K562 (cell line): Measurements from ENCODE around the gene SLIT2. TPM values are rescaled to one million over a fixed set of nuclear protein-coding genes. Genes with fewer than 3 reads are reported as not detected.

Experiments
- ATAC-seq: fragments of 200-7000 bp; cut with Tn5 transposase; 3 replicates; pipeline ENCODE4 v1.9.1; 2020; ENCODE audit warnings: moderate library complexity
- BruUV-seq: library from RNA; stranded (reverse); fragments of 400-500 nt; replicated peaks from 2 replicates; lab custom pipeline; 2021; lab: Mats Ljungman, UMichigan
- CTCF ChIA-PET: fragments of 300-600 bp; formaldehyde crosslinking; extraction: SDS; loops from one replicate; lab custom pipeline; 2021; ENCODE audit warnings: low intra/inter-chr PET ratio; lab: Yijun Ruan, JAX
- POLR2A ChIA-PET: fragments of 300-600, 350-650 bp; sonication (Branson Sonifier 250); formaldehyde crosslinking; extraction: SDS; loops from one replicate; lab custom pipeline; 2021; ENCODE audit warnings: antibody characterized with exemption, inconsistent platforms; lab: Yijun Ruan, JAX
- DNase-seq, 4 experiments: peaks; one replicate each; pipeline versions ENCODE4 v3.0.0 to v3.0.0-alpha.2; 2011 to 2018; ENCODE audit warnings: low spot score in 3 of 4, mixed read lengths in 3 of 4; ENCODE audit errors: extremely low read depth in 1 of 4
- FAIRE-seq: peaks from 2 replicates; lab custom pipeline; 2011; peaks lifted over from hg19 to GRCh38; lab: Jason Lieb, UNC
- H2AFZ ChIP-seq: 2 replicates; pipeline ENCODE4 v1.6.0; 2011; ENCODE audit warnings: low read depth, low read length, control low read depth, inconsistent platforms
- H3K27ac ChIP-seq: fragments of 200-600 bp; 3 replicates; pipeline ENCODE4 v1.8.0; 2011; ENCODE audit warnings: low read depth, mild to moderate bottlenecking, control low read depth, inconsistent platforms, low read length, moderate library complexity, mixed read lengths; ENCODE audit errors: extremely low read depth
- H3K27me3 ChIP-seq, 2 experiments: fragments of 300-600 bp in 1 of 2; 2 replicates in 1 of 2; 3 replicates in 1 of 2; pipeline versions ENCODE4 v1.6.0 to v1.8.0; 2011; ENCODE audit warnings: inconsistent platforms in 2 of 2, low read length in 2 of 2, mild to moderate bottlenecking in 1 of 2, mixed read lengths in 1 of 2, moderate library complexity in 1 of 2; ENCODE audit not compliant: control insufficient read depth in 2 of 2, insufficient read depth in 2 of 2
- H3K36me3 ChIP-seq: fragments of 300-600 bp; 3 replicates; pipeline ENCODE4 v1.8.0; 2011; ENCODE audit warnings: mild to moderate bottlenecking, low read length, inconsistent platforms; ENCODE audit not compliant: control insufficient read depth, insufficient read depth
- H3K4me1 ChIP-seq, 2 experiments: fragments of 200-600 bp in 1 of 2; replicated peaks in 1 of 2; 2 replicates in 1 of 2; 3 replicates in 1 of 2; pipeline versions ENCODE4 v1.5.1 to v1.8.0; 2011; ENCODE audit warnings: inconsistent platforms in 2 of 2, low read length in 2 of 2, mild to moderate bottlenecking in 1 of 2, mixed read lengths in 1 of 2, moderate library complexity in 1 of 2; ENCODE audit not compliant: control insufficient read depth in 2 of 2, insufficient read depth in 2 of 2
- H3K4me2 ChIP-seq: 2 replicates; pipeline ENCODE4 v1.6.1; 2011; ENCODE audit warnings: low read length, control low read depth, inconsistent platforms, mixed read lengths; ENCODE audit not compliant: insufficient read depth
- H3K4me3 ChIP-seq: fragments of 200-600 bp; sonication (generic), shearing (Covaris generic); 2 replicates; pipeline ENCODE4 v1.5.1; 2016; ENCODE audit warnings: control low read depth, inconsistent platforms
- H3K79me2 ChIP-seq: fragments of 200-600 bp; 3 replicates; pipeline ENCODE4 v1.8.0; 2011; ENCODE audit warnings: low read length, inconsistent platforms; ENCODE audit not compliant: control insufficient read depth, insufficient read depth
- H3K9ac ChIP-seq, 2 experiments: 2 replicates each; pipeline versions ENCODE4 v1.6.0 to v1.6.1; 2011; ENCODE audit warnings: low read depth in 2 of 2, low read length in 2 of 2, control low read depth in 1 of 2, inconsistent platforms in 1 of 2, mild to moderate bottlenecking in 1 of 2, mixed read lengths in 1 of 2; ENCODE audit not compliant: insufficient read depth in 1 of 2
- H3K9me1 ChIP-seq: one replicate; pipeline ENCODE4 v1.6.0; 2011; ENCODE audit warnings: inconsistent platforms, mild to moderate bottlenecking, low read length, moderate library complexity; ENCODE audit not compliant: control insufficient read depth, insufficient read depth
- H3K9me3 ChIP-seq: replicated peaks from 2 replicates; pipeline ENCODE4 v1.5.1; 2011; ENCODE audit warnings: low read depth, low read length, inconsistent platforms; ENCODE audit not compliant: control insufficient read depth, insufficient read depth
- H4K20me1 ChIP-seq: replicated peaks from 2 replicates; pipeline ENCODE4 v1.6.1; 2011; ENCODE audit warnings: low read length, inconsistent platforms, mixed read lengths; ENCODE audit not compliant: control insufficient read depth, insufficient read depth
- ARID1B ChIP-seq: fragments of 450-650 bp; IDR thresholded peaks from 2 replicates; pipeline ENCODE4 v1.6.1; 2016; ENCODE audit warnings: antibody characterized with exemption, mild to moderate bottlenecking, inconsistent platforms
- ASH1L ChIP-seq: fragments of 450-650 bp; IDR thresholded peaks from 2 replicates; pipeline ENCODE4 v1.6.1; 2018; ENCODE audit warnings: borderline replicate concordance, mild to moderate bottlenecking, low read depth; ENCODE audit not compliant: partially characterized antibody
- EP400 ChIP-seq: fragments of 450-650 bp; IDR thresholded peaks from 2 replicates; pipeline ENCODE4 v1.6.1; 2017; ENCODE audit warnings: antibody characterized with exemption, mild to moderate bottlenecking, moderate library complexity
- HNRNPLL ChIP-seq: fragments of 200-400 bp; formaldehyde crosslinking; IDR thresholded peaks from 2 replicates; pipeline ENCODE4 v1.6.1; 2017; ENCODE audit warnings: low read length, low read depth, mild to moderate bottlenecking; ENCODE audit not compliant: poor library complexity, severe bottlenecking
- JUND ChIP-seq, 2 experiments: IDR thresholded peaks; 2 replicates in 1 of 2; 3 replicates in 1 of 2; pipeline ENCODE4 v1.6.1; 2011; ENCODE audit warnings: borderline replicate concordance in 2 of 2, low read depth in 2 of 2, low read length in 2 of 2, improper control_type of control experiment in 1 of 2, missing biosample characterization in 1 of 2, missing genetic modification characterization in 1 of 2, missing genetic modification reagents in 1 of 2
- NFATC3 ChIP-seq: fragments of 450-650 bp; IDR thresholded peaks from 2 replicates; pipeline ENCODE4 v1.6.1; 2017; ENCODE audit warnings: mild to moderate bottlenecking
- TFE3 ChIP-seq: fragments of 450-650 bp; formaldehyde crosslinking; IDR thresholded peaks from 2 replicates; pipeline ENCODE4 v1.4.0; 2020; ENCODE audit warnings: mild to moderate bottlenecking, mixed read lengths
- ZBTB7A ChIP-seq: IDR thresholded peaks from 2 replicates; pipeline ENCODE4 v1.6.1; 2011; ENCODE audit warnings: low read depth, mild to moderate bottlenecking, low read length, moderate library complexity, borderline replicate concordance; ENCODE audit not compliant: control insufficient read depth
- ZNF436 ChIP-seq: fragments of 250-450, 450-650 bp; sonication (Bioruptor Pico); formaldehyde crosslinking; IDR thresholded peaks from 2 replicates; pipeline ENCODE4 v1.7.0; 2020; ENCODE audit warnings: mild to moderate bottlenecking
- ZNF655 ChIP-seq: fragments of 250-450 bp; sonication (Bioruptor Pico); IDR thresholded peaks from 2 replicates; pipeline ENCODE4 v1.5.0; 2021
- ZZZ3 ChIP-seq: fragments of 450-650 bp; IDR thresholded peaks from 2 replicates; pipeline ENCODE4 v1.6.1; 2016; ENCODE audit warnings: antibody characterized with exemption, mild to moderate bottlenecking, moderate library complexity
- WGBS: fragments of 100-300 bp; shearing (Covaris generic); methylation state at CpG from one replicate; pipeline ENCODE4 v1.1.6; 2016; ENCODE audit warnings: low coverage, mixed read lengths; ENCODE audit not compliant: insufficient coverage; ENCODE audit errors: missing lambda C conversion rate; 5-methylcytosine and 5-hydroxymethylcytosine counted together
- in situ Hi-C: fragments of 300-500 bp; cut with MboI; formaldehyde crosslinking; loops from 4 replicates; pipeline ENCODE4 v1.15.0; 2018; ENCODE audit warnings: inconsistent platforms, mixed read lengths
- intact Hi-C: fragments of 100-400 bp; cut with micrococcal nuclease; formaldehyde crosslinking; loops from 2 replicates; pipeline ENCODE4 v1.14.2; 2022
- polyA plus RNA-seq, 8 experiments: library from polyadenylated mRNA; depleted of rRNA in 4 of 8; stranded (reverse) in 5 of 8; unstranded in 3 of 8; fragments of >200 nt; fragmentation: Nextera tagmentation in 2 of 8; fragmentation: Illumina TruSeq in 1 of 8; extraction: Ambion mirVana in 2 of 8; extraction: Trizol in 1 of 8; gene quantifications; 2 replicates each; pipeline versions ENCODE4 v1.2.1 to v1.2.3, GENCODE V29; 2011 to 2014; ENCODE audit warnings: inconsistent platforms in 1 of 8, missing spikeins in 1 of 8
- total RNA-seq, 7 experiments: library from RNA; depleted of rRNA in 6 of 7; stranded (reverse); fragments of >200 nt in 6 of 7; fragmentation: Illumina TruSeq in 2 of 7; extraction: Trizol in 2 of 7; gene quantifications; 2 replicates each; pipeline versions ENCODE4 v1.2.1 to v1.2.3, GENCODE V29; 2011 to 2021; ENCODE audit warnings: low replicate concordance in 1 of 7

The SLIT2 gene
- total and polyA plus RNA-seq, 9 of the 15 experiments (the other 6 are each of a cell fraction or from before 2014, with no cell fraction given) = 1.8 to 8.1 (median 4.1) TPM

GRCh38 chr4:20289782-20290181 is 38.1 kb downstream of the SLIT2 start:
- FAIRE-seq (no peak), ATAC-seq (no peak), DNase-seq (no peak)
- no peaks in the 10 kb centered on the region for H3K9me1 ChIP-seq
- no peak overlapping the region for H3K4me2 ChIP-seq
- H3K9ac ChIP-seq = no peak overlapping the region
- intact Hi-C loops (loop anchor here (10.0 kb wide), 2 partner anchors 395 to 1475 kb away; no protein-coding TSS in a partner anchor), in situ Hi-C loops (no loop called here)
- H2AFZ ChIP-seq = no peak overlapping the region
- TF ChIP-seq ZNF436 (CRISPR knock-in tag) = no peak
- no peak for TF ChIP-seq JUND (IDR thresholded peaks at IDR 0.05; ENCODE audit: borderline replicate concordance, low read depth, low read length)
- no peak for TF ChIP-seq JUND (tag; IDR thresholded peaks at IDR 0.05; ENCODE audit: borderline replicate concordance, low read depth, low read length)
- TF ChIP-seq ZBTB7A = no peak
- TF ChIP-seq HNRNPLL = no peak
- no peak for TF ChIP-seq EP400
- H3K27ac ChIP-seq = no peak overlapping the region
- H3K4me1 ChIP-seq = no peaks in the 10 kb centered on the region
- no peaks in the 10 kb centered on the region for H3K79me2 ChIP-seq
- 0% methylated on average over 3 of the region's 3 CpGs for WGBS
- H3K4me3 ChIP-seq = no peak overlapping the region
- BruUV-seq = no TSS peak
- no peaks in the 10 kb centered on the region for H3K27me3 ChIP-seq
- ChIA-PET CTCF (no interaction called here), POLR2A (no interaction called here)
- H4K20me1 ChIP-seq = no peaks in the 10 kb centered on the region
- no peaks in the 10 kb centered on the region for H3K9me3 ChIP-seq
- H3K36me3 ChIP-seq = no peaks in the 10 kb centered on the region

GRCh38 chr4:20292739-20293138 is 41.0 kb downstream of the SLIT2 start:
- intact Hi-C loops = loop anchor here (10.0 kb wide), 2 partner anchors 392 to 1472 kb away; no protein-coding TSS in a partner anchor
- no peaks in the 10 kb centered on the region for H3K79me2 ChIP-seq
- no peak overlapping the region for H3K4me2 ChIP-seq
- TF ChIP-seq ZNF655 (CRISPR knock-in tag) (no peak), TFE3 (CRISPR knock-in tag) (no peak), ARID1B (no peak), ASH1L (no peak), ZZZ3 (no peak), NFATC3 (no peak)
- TF ChIP-seq, all 486 proteins: peak for 0
- BruUV-seq = no TSS peak
- DNase-seq (no peak), FAIRE-seq (no peak), ATAC-seq (no peak)
- ChIA-PET CTCF (interaction anchor here (0.6 kb wide), 1 partner anchor 375 kb away, joined by 3 read pairs; no protein-coding TSS in a partner anchor), POLR2A (no interaction called here)
- Histone ChIP-seq H3K36me3 (no peaks in the 10 kb centered on the region), H3K9ac (no peak overlapping the region), H3K4me3 (no peak overlapping the region), H3K27ac (no peak overlapping the region), H4K20me1 (no peaks in the 10 kb centered on the region), H3K27me3 (no peaks in the 10 kb centered on the region), H3K4me1 (no peaks in the 10 kb centered on the region), H3K9me3 (no peaks in the 10 kb centered on the region), H3K9me1 (no peaks in the 10 kb centered on the region), H2AFZ (no peak overlapping the region)
- WGBS = 0% methylated on average over 3 of the region's 3 CpGs
- in situ Hi-C loops = no loop called here
